A549 treated with Mapracorat at 1 μM for 4 hours (cell line): ENCODE data around the gene MINDY2. TPM values are rescaled to one million over a fixed set of nuclear protein-coding genes. Genes with fewer than 3 reads are reported as not detected.

Experiments
- total RNA-seq: library from RNA; stranded (reverse); fragments of 200-300 nt; extraction: Qiagen RNA extraction; gene quantifications from 5 replicates; pipeline ENCODE4 v1.2.3, GENCODE V29; 2022

The MINDY2 gene
- total RNA-seq: 3.6 to 6.4 TPM (median 4.9 TPM) in 5 replicates

GRCh38 chr15:58770857-58771620 lies at the start of gene MINDY2:
MINDY2 (plus strand) TSS chr15:58771302; CDS start chr15:58771396, 94 bp downstream.

GRCh38 chr15:58749532-58750337 lies 21.4 kb upstream of the MINDY2 start, which contains the start of gene ADAM10:
ADAM10 (minus strand) TSS chr15:58749707; CDS start chr15:58749534, 173 bp downstream.

Other genes starting within 250 kb of the MINDY2 start
- 84.6 to 125 TPM (median 116 TPM) in 5 replicates for gene ADAM10, start 21.6 kb upstream of the MINDY2 start, total RNA-seq
- gene SLTM, start 162.4 kb downstream of the MINDY2 start, total RNA-seq: 63.9 to 81.7 TPM (median 69.9 TPM) in 5 replicates
- gene RNF111, start 216.4 kb downstream of the MINDY2 start, total RNA-seq: 20.6 to 27.1 TPM (median 22.3 TPM) in 5 replicates